Testis (tissue), 2 donors: Measurements from ENCODE around the gene PRKAG2.

Experiments
- POLR2A ChIP-seq: fragments of 450-650 bp; IDR thresholded peaks from one replicate; pipeline ENCODE4 v1.6.1; 2017; ENCODE audit warnings: antibody characterized with exemption, mild to moderate bottlenecking, moderate library complexity
- TF ChIP-seq, protein P1 (sequence below), 3 experiments: fragments of 450-650 bp in 2 of 3; fragments of 200-600 bp in 1 of 3; sonication (generic) in 1 of 3; IDR thresholded peaks; one replicate each; pipeline ENCODE4 v1.5.1; 2016 to 2019; ENCODE audit warnings: antibody characterized with exemption in 3 of 3, mild to moderate bottlenecking in 2 of 3, moderate library complexity in 1 of 3

DNA sequence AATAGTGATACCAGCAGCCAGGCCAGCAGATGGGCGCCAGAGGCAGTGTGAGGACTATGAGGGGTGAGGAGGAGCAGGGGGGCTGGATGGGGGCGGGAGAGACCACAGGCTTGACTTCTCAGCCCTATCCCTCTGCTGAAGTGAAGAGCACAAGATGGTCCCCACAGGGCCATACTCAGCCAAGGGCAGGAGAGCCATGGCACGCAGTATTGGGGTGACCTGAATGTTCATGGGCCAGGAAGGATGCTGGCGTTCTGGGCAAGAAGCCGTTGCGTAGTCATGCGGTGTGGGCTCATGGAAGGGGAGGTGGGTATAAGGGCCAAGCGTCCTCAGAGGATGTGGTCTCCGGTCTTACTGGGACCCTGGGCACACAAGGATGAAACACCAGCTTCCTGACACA, 146.3 kb downstream of the PRKAG2 start:
- TF ChIP-seq POLR2A, result no peak
- TF ChIP-seq, protein P1, sequence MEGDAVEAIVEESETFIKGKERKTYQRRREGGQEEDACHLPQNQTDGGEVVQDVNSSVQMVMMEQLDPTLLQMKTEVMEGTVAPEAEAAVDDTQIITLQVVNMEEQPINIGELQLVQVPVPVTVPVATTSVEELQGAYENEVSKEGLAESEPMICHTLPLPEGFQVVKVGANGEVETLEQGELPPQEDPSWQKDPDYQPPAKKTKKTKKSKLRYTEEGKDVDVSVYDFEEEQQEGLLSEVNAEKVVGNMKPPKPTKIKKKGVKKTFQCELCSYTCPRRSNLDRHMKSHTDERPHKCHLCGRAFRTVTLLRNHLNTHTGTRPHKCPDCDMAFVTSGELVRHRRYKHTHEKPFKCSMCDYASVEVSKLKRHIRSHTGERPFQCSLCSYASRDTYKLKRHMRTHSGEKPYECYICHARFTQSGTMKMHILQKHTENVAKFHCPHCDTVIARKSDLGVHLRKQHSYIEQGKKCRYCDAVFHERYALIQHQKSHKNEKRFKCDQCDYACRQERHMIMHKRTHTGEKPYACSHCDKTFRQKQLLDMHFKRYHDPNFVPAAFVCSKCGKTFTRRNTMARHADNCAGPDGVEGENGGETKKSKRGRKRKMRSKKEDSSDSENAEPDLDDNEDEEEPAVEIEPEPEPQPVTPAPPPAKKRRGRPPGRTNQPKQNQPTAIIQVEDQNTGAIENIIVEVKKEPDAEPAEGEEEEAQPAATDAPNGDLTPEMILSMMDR (IDR thresholded peaks at IDR 0.05), result no peak
